NB4 (cell line): Measurements from ENCODE around the gene TRNAU1AP.

Source experiments
- DNase-seq: peaks from one replicate; pipeline ENCODE4 v3.0.0; 2010; ENCODE audit warnings: low read depth
- H3K4me3 ChIP-seq: one replicate; pipeline ENCODE4 v1.5.1; 2011; ENCODE audit warnings: mild to moderate bottlenecking, low read depth, low read length, moderate library complexity
- CTCF ChIP-seq: IDR thresholded peaks from one replicate; pipeline ENCODE4 v1.5.1; 2012; ENCODE audit warnings: low read depth, low read length
- MYC ChIP-seq: IDR thresholded peaks from 2 replicates; pipeline ENCODE4 v1.6.1; 2011; ENCODE audit warnings: low read depth, low read length
- POLR2A ChIP-seq: IDR thresholded peaks from 2 replicates; pipeline ENCODE4 v1.6.1; 2011; ENCODE audit warnings: mild to moderate bottlenecking; ENCODE audit not compliant: insufficient read length; ENCODE audit errors: extremely low read depth
- TF ChIP-seq, protein P1 (sequence below): IDR thresholded peaks from 2 replicates; pipeline ENCODE4 v1.6.1; 2011; ENCODE audit warnings: low read depth, low read length

TRNAU1AP gene

GRCh38 chr1:28551381-28551780 is 1.5 kb upstream of the TRNAU1AP start:
- H3K4me3 ChIP-seq, result no peak overlapping the region
- TF ChIP-seq, protein P1, sequence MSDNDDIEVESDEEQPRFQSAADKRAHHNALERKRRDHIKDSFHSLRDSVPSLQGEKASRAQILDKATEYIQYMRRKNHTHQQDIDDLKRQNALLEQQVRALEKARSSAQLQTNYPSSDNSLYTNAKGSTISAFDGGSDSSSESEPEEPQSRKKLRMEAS, result no peak
- no peak for TF ChIP-seq MYC
- no peak for TF ChIP-seq CTCF
- TF ChIP-seq POLR2A, result no peak
- no peak for DNase-seq

GRCh38 chr1:28560886-28561285 is 8.0 kb downstream of the TRNAU1AP start:
- no peak for DNase-seq
- TF ChIP-seq POLR2A, result no peak
- no peak for TF ChIP-seq MYC
- no peak for TF ChIP-seq CTCF
- no peak overlapping the region for H3K4me3 ChIP-seq

- DNase-seq, result no peak
- TF ChIP-seq POLR2A (no peak), CTCF (no peak), MYC (no peak)
- TF ChIP-seq, protein P1, result no peak
- no peak overlapping the region for H3K4me3 ChIP-seq
Observed at GRCh38 chr1:28564310-28564709, 11.4 kb downstream of the TRNAU1AP start.

DNA sequence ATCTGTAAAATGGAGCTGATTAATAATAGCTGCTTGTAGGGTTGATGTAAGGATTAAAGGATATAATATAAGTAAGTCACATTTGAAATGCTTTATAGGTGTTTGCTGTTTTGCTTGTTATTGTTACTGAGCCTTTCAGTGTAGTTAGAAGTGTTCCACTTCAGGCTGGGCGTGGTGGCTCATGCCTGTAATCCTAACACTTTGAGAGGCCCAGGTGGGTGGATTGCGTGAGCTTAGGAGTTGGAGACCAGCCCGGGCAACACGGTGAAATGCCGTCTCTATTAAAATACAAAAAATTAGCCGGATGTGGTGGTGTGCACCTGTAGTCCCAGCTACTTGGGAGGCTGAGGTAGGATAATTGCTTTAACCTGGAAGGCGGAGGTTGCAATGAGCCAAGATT is 12.2 kb downstream of the TRNAU1AP start:
- no peak for TF ChIP-seq MYC
- TF ChIP-seq, protein P1, result no peak
- no peak for DNase-seq
- H3K4me3 ChIP-seq, result no peak overlapping the region

GRCh38 chr1:28565726-28566125 is 12.8 kb downstream of the TRNAU1AP start:
- no peak overlapping the region for H3K4me3 ChIP-seq
- no peak for DNase-seq
- TF ChIP-seq CTCF, result no peak
- TF ChIP-seq, protein P1, result no peak
- TF ChIP-seq MYC, result no peak
- TF ChIP-seq POLR2A, result no peak

GRCh38 chr1:28566931-28567330 is 14.0 kb downstream of the TRNAU1AP start:
- no peak for DNase-seq
- TF ChIP-seq POLR2A (no peak), MYC (no peak), CTCF (no peak)
- TF ChIP-seq, protein P1, result no peak
- no peak overlapping the region for H3K4me3 ChIP-seq
